Effector memory CD4-positive, alpha-beta T cell (primary cell): Measurements from ENCODE around the gene CFAP61.

Experiments used
- DNase-seq, 3 donors: peaks; one replicate each; pipeline ENCODE4 v3.0.0-alpha.2; 2020
- H3K27ac ChIP-seq: 2 replicates; pipeline ENCODE4 v1.7.0; 2013; ENCODE audit warnings: mild to moderate bottlenecking, low read length, moderate library complexity; ENCODE audit not compliant: insufficient read depth, poor library complexity, severe bottlenecking
- H3K27me3 ChIP-seq: replicated peaks from 2 replicates; pipeline ENCODE4 v1.7.0; 2013; ENCODE audit warnings: mild to moderate bottlenecking, low read length; ENCODE audit not compliant: insufficient read depth, control insufficient read depth, poor library complexity, severe bottlenecking
- H3K36me3 ChIP-seq: 2 replicates; pipeline ENCODE4 v1.7.0; 2013; ENCODE audit warnings: mild to moderate bottlenecking, low read length, moderate library complexity; ENCODE audit not compliant: control insufficient read depth, insufficient read depth
- H3K4me1 ChIP-seq: 2 replicates; pipeline ENCODE4 v1.7.0; 2013; ENCODE audit warnings: low read length, mild to moderate bottlenecking; ENCODE audit not compliant: control insufficient read depth, insufficient read depth, poor library complexity, severe bottlenecking
- H3K4me3 ChIP-seq: 2 replicates; pipeline ENCODE4 v1.7.0; 2013; ENCODE audit warnings: low read length, low read depth, mild to moderate bottlenecking; ENCODE audit not compliant: insufficient read depth, poor library complexity, severe bottlenecking
- H3K9me3 ChIP-seq: 2 replicates; pipeline ENCODE4 v1.7.0; 2013; ENCODE audit warnings: mild to moderate bottlenecking, low read length, moderate library complexity; ENCODE audit not compliant: control insufficient read depth

Gene CFAP61

GRCh38 chr20:20253744-20254330, 201.5 kb downstream of the CFAP61 start:
- no peaks in the 10 kb centered on the region for H3K4me1 ChIP-seq
- no peaks in the 10 kb centered on the region for H3K36me3 ChIP-seq
- no peaks in the 10 kb centered on the region for H3K27me3 ChIP-seq
- H3K27ac ChIP-seq, result no peak overlapping the region
- no peak for DNase-seq
- H3K4me3 ChIP-seq, result no peak overlapping the region
- H3K9me3 ChIP-seq, result no peaks in the 10 kb centered on the region

- Histone ChIP-seq H3K9me3 (no peaks in the 10 kb centered on the region), H3K27ac (no peak overlapping the region), H3K4me3 (no peak overlapping the region), H3K27me3 (no peaks in the 10 kb centered on the region), H3K36me3 (no peaks in the 10 kb centered on the region), H3K4me1 (no peaks in the 10 kb centered on the region)
- no peak for DNase-seq
Observed at GRCh38 chr20:20255099-20255498, 202.8 kb downstream of the CFAP61 start.

GRCh38 chr20:20259533-20259932, 207.2 kb downstream of the CFAP61 start:
- DNase-seq, result no peak
- no peaks in the 10 kb centered on the region for H3K9me3 ChIP-seq
- H3K27ac ChIP-seq, result no peak overlapping the region
- no peaks in the 10 kb centered on the region for H3K4me1 ChIP-seq
- H3K36me3 ChIP-seq, result no peaks in the 10 kb centered on the region
- no peak overlapping the region for H3K4me3 ChIP-seq
- H3K27me3 ChIP-seq, result no peaks in the 10 kb centered on the region

- Histone ChIP-seq H3K4me1 (no peaks in the 10 kb centered on the region), H3K27me3 (no peaks in the 10 kb centered on the region), H3K36me3 (no peaks in the 10 kb centered on the region), H3K4me3 (no peak overlapping the region), H3K9me3 (no peaks in the 10 kb centered on the region), H3K27ac (no peak overlapping the region)
- no peak for DNase-seq
Observed at GRCh38 chr20:20261159-20261558, 208.8 kb downstream of the CFAP61 start.

GRCh38 chr20:20265210-20265609, 212.9 kb downstream of the CFAP61 start:
- no peaks in the 10 kb centered on the region for H3K4me1 ChIP-seq
- no peaks in the 10 kb centered on the region for H3K27me3 ChIP-seq

GRCh38 chr20:20266552-20266951, 214.2 kb downstream of the CFAP61 start:
- Histone ChIP-seq H3K27ac (no peak overlapping the region), H3K9me3 (no peaks in the 10 kb centered on the region)

More at GRCh38 chr20:20265210-20265609, 212.9 kb downstream of the CFAP61 start:
- Histone ChIP-seq H3K4me3 (no peak overlapping the region), H3K27ac (no peak overlapping the region), H3K36me3 (no peaks in the 10 kb centered on the region), H3K9me3 (no peaks in the 10 kb centered on the region)
- DNase-seq, result no peak

GRCh38 chr20:20267685-20268370, 215.5 kb downstream of the CFAP61 start:
- Histone ChIP-seq H3K4me3 (no peak overlapping the region), H3K9me3 (no peaks in the 10 kb centered on the region), H3K27me3 (no peaks in the 10 kb centered on the region), H3K4me1 (no peaks in the 10 kb centered on the region), H3K36me3 (no peaks in the 10 kb centered on the region), H3K27ac (no peak overlapping the region)
- DNase-seq, result no peak

More at GRCh38 chr20:20266552-20266951, 214.2 kb downstream of the CFAP61 start:
- H3K27me3 ChIP-seq, result no peaks in the 10 kb centered on the region
- DNase-seq, result no peak
- no peak overlapping the region for H3K4me3 ChIP-seq
- no peaks in the 10 kb centered on the region for H3K4me1 ChIP-seq
- no peaks in the 10 kb centered on the region for H3K36me3 ChIP-seq

GRCh38 chr20:20271271-20271670, 218.9 kb downstream of the CFAP61 start:
- no peak for DNase-seq

GRCh38 chr20:20272686-20273085, 220.4 kb downstream of the CFAP61 start:
- no peak overlapping the region for H3K27ac ChIP-seq
- no peak for DNase-seq

More at GRCh38 chr20:20271271-20271670, 218.9 kb downstream of the CFAP61 start:
- Histone ChIP-seq H3K27ac (no peak overlapping the region), H3K36me3 (no peaks in the 10 kb centered on the region), H3K27me3 (no peaks in the 10 kb centered on the region), H3K4me3 (no peak overlapping the region), H3K9me3 (no peaks in the 10 kb centered on the region), H3K4me1 (no peaks in the 10 kb centered on the region)

GRCh38 chr20:20273286-20273685, 221.0 kb downstream of the CFAP61 start:
- Histone ChIP-seq H3K9me3 (no peaks in the 10 kb centered on the region), H3K36me3 (no peaks in the 10 kb centered on the region), H3K4me1 (no peaks in the 10 kb centered on the region), H3K4me3 (no peak overlapping the region), H3K27ac (no peak overlapping the region), H3K27me3 (no peaks in the 10 kb centered on the region)
- DNase-seq, result no peak

More at GRCh38 chr20:20272686-20273085, 220.4 kb downstream of the CFAP61 start:
- H3K9me3 ChIP-seq, result no peaks in the 10 kb centered on the region
- H3K27me3 ChIP-seq, result no peaks in the 10 kb centered on the region
- no peaks in the 10 kb centered on the region for H3K4me1 ChIP-seq
- no peaks in the 10 kb centered on the region for H3K36me3 ChIP-seq
- no peak overlapping the region for H3K4me3 ChIP-seq
